GM23338 (cell line): ENCODE data around the gene RRAD. TPM values are rescaled to one million over a fixed set of nuclear protein-coding genes. Genes with fewer than 3 reads are reported as not detected.
A peak's percentile ranks its signal among the peaks of the same experiment; 100 is the strongest.

Source experiments
- ATAC-seq: fragments of 200-7000 bp; cut with Tn5 transposase; 3 replicates; pipeline ENCODE4 v1.9.1; 2020
- DNase-seq: peaks from one replicate; pipeline ENCODE4 v3.0.0-alpha.2; 2015; ENCODE audit warnings: low spot score
- H2AFZ ChIP-seq: fragments of 200-600 bp; sonication (generic); 2 replicates; pipeline ENCODE4 v1.8.0; 2016; ENCODE audit warnings: antibody characterized with exemption, mild to moderate bottlenecking, moderate library complexity
- H3F3A ChIP-seq: fragments of 200-600 bp; sonication (generic); replicated peaks from 2 replicates; pipeline ENCODE4 v1.8.0; 2017; ENCODE audit warnings: antibody characterized with exemption, mixed run types, low read depth
- H3K27ac ChIP-seq: fragments of 200-600 bp; sonication (generic); 2 replicates; pipeline ENCODE4 v1.6.1; 2016; ENCODE audit warnings: low read depth
- H3K27me3 ChIP-seq: fragments of 200-600 bp; sonication (generic); 2 replicates; pipeline ENCODE4 v1.8.0; 2016; ENCODE audit warnings: mild to moderate bottlenecking, mixed run types, moderate library complexity; ENCODE audit not compliant: insufficient read depth
- H3K36me3 ChIP-seq: fragments of 200-600 bp; sonication (generic); 2 replicates; pipeline ENCODE4 v1.8.0; 2016; ENCODE audit warnings: mild to moderate bottlenecking; ENCODE audit not compliant: insufficient read depth
- H3K4me1 ChIP-seq: fragments of 200-600 bp; sonication (generic); 2 replicates; pipeline ENCODE4 v1.8.0; 2016; ENCODE audit warnings: mild to moderate bottlenecking, moderate library complexity; ENCODE audit not compliant: insufficient read depth
- H3K4me2 ChIP-seq: fragments of 200-600 bp; sonication (generic); 2 replicates; pipeline ENCODE4 v1.7.1; 2017; ENCODE audit warnings: mixed run types
- H3K4me3 ChIP-seq: fragments of 200-600 bp; sonication (generic); 2 replicates; pipeline ENCODE4 v1.6.1; 2016; ENCODE audit warnings: mixed run types
- H3K79me2 ChIP-seq: fragments of 200-600 bp; sonication (generic); replicated peaks from 2 replicates; pipeline ENCODE4 v1.8.0; 2017; ENCODE audit warnings: mild to moderate bottlenecking; ENCODE audit not compliant: insufficient read depth
- H3K9me2 ChIP-seq: fragments of 200-600 bp; sonication (generic); 2 replicates; pipeline ENCODE4 v1.8.0; 2017; ENCODE audit not compliant: insufficient read depth
- H4K20me1 ChIP-seq: fragments of 200-600 bp; sonication (generic); replicated peaks from 2 replicates; pipeline ENCODE4 v1.8.0; 2017; ENCODE audit warnings: mild to moderate bottlenecking; ENCODE audit not compliant: insufficient read depth
- H3K27ac Mint-ChIP-seq: 2 replicates; pipeline ENCODE4 v1.8.0; 2020; ENCODE audit warnings: inconsistent platforms, mild to moderate bottlenecking, moderate library complexity, mixed read lengths
- H3K27me3 Mint-ChIP-seq: 3 replicates; pipeline ENCODE4 v1.8.0; 2022; ENCODE audit warnings: low read depth, mild to moderate bottlenecking, moderate library complexity, mixed read lengths, inconsistent platforms; ENCODE audit not compliant: insufficient read depth, poor library complexity
- H3K36me3 Mint-ChIP-seq: 3 replicates; pipeline ENCODE4 v1.8.0; 2021; ENCODE audit warnings: low read depth, mild to moderate bottlenecking, inconsistent platforms, moderate library complexity, mixed read lengths
- H3K4me1 Mint-ChIP-seq: 3 replicates; pipeline ENCODE4 v1.8.0; 2020; ENCODE audit warnings: mild to moderate bottlenecking, inconsistent platforms, mixed read lengths
- H3K4me3 Mint-ChIP-seq: 3 replicates; pipeline ENCODE4 v1.8.0; 2021; ENCODE audit warnings: moderate library complexity, mild to moderate bottlenecking, inconsistent platforms, mixed read lengths
- H3K9me3 Mint-ChIP-seq: 3 replicates; pipeline ENCODE4 v1.8.0; 2020; ENCODE audit warnings: moderate library complexity, mild to moderate bottlenecking, inconsistent platforms, mixed read lengths
- CREB1 ChIP-seq: fragments of 250-450 bp; sonication (Bioruptor Pico); IDR thresholded peaks from 2 replicates; pipeline ENCODE4 v1.5.0; 2020; ENCODE audit warnings: low read depth, mild to moderate bottlenecking, moderate library complexity
- CTCF ChIP-seq, 2 experiments: fragments of 200-600 bp in 1 of 2; sonication (generic) in 1 of 2; conservative IDR thresholded peaks; 2 replicates each; pipeline versions ENCODE4 v1.5.1 to v1.6.1; 2016 to 2017; ENCODE audit warnings: antibody characterized with exemption in 2 of 2, low read depth in 2 of 2, mild to moderate bottlenecking in 2 of 2, moderate library complexity in 1 of 2
- ETS1 ChIP-seq: IDR thresholded peaks from 2 replicates; pipeline ENCODE4 v1.6.1; 2016; ENCODE audit warnings: antibody characterized with exemption
- JUNB ChIP-seq: IDR thresholded peaks from one replicate; pipeline ENCODE4 v1.6.1; 2016; ENCODE audit warnings: antibody characterized with exemption; ENCODE audit not compliant: unreplicated experiment
- POLR2AphosphoS5 ChIP-seq: IDR thresholded peaks from 2 replicates; pipeline ENCODE4 v1.6.1; 2016; ENCODE audit warnings: antibody characterized with exemption, low read depth
- REST ChIP-seq: IDR thresholded peaks from one replicate; pipeline ENCODE4 v1.6.1; 2018; ENCODE audit warnings: antibody characterized with exemption; ENCODE audit not compliant: unreplicated experiment
- STAT1 ChIP-seq: IDR thresholded peaks from one replicate; pipeline ENCODE4 v1.6.1; 2016; ENCODE audit warnings: antibody characterized with exemption; ENCODE audit not compliant: unreplicated experiment
- polyA plus RNA-seq: library from polyadenylated mRNA; unstranded; fragments of >200 nt; fragmentation: Nextera tagmentation; extraction: Ambion mirVana; gene quantifications from 2 replicates; pipeline ENCODE4 v1.2.1, GENCODE V29; 2016
- total RNA-seq: library from RNA; depleted of rRNA; stranded (reverse); fragments of >200 nt; shearing (Covaris generic); gene quantifications from 2 replicates; pipeline ENCODE4 v1.2.3, GENCODE V29; 2014

RRAD gene
- total and polyA plus RNA-seq, 2 experiments from 2014 or later, result 0.18 TPM; not detected in 1

- peaks cover 8% of the 10 kb centered on the region for H3K27me3 Mint-ChIP-seq
- no peak overlapping the region for H3K4me3 ChIP-seq
- TF ChIP-seq CTCF (conservative IDR thresholded peaks at IDR 0.05; ENCODE audit: low read depth in 2 of 2) (peak; percentile 71 to 95), STAT1 (no peak)
- peaks cover 7% of the 10 kb centered on the region; the same call in 1 of the 3 replicates for H3K36me3 Mint-ChIP-seq
- H2AFZ ChIP-seq, result no peak overlapping the region
- H4K20me1 ChIP-seq, result no peaks in the 10 kb centered on the region; the same call in 1 of the 2 replicates
- H3K4me1 ChIP-seq, result peaks cover 5% of the 10 kb centered on the region; the same call in 1 of the 2 replicates
- no peaks in the 10 kb centered on the region for H3K79me2 ChIP-seq
- H3F3A ChIP-seq, result 0 out of 2 replicates have a peak, but pooled peaks cover 4% of the 10 kb centered on the region
- H3K4me3 Mint-ChIP-seq, result no peak overlapping the region
- no peaks in the 10 kb centered on the region; the same call in 2 of the 3 replicates for H3K9me3 Mint-ChIP-seq
- H3K9me2 ChIP-seq, result no peaks in the 10 kb centered on the region
- no peaks in the 10 kb centered on the region for H3K27me3 ChIP-seq
- H3K4me1 Mint-ChIP-seq, result peaks cover 7% of the 10 kb centered on the region; the same call in 2 of the 3 replicates
- no peak overlapping the region for H3K27ac Mint-ChIP-seq
- peak; percentile 90 for ATAC-seq
- H3K36me3 ChIP-seq, result no peaks in the 10 kb centered on the region
- peak; percentile 79 for DNase-seq
- H3K27ac ChIP-seq, result no peak overlapping the region
- H3K4me2 ChIP-seq, result no peak overlapping the region
Observed at GRCh38 chr16:66894948-66895688, 30.2 kb downstream of the RRAD start.

- no peaks in the 10 kb centered on the region for H3K9me2 ChIP-seq
- DNase-seq (no peak), ATAC-seq (peak; percentile 22; the same call in 1 of the 3 replicates)
- no peak overlapping the region for H2AFZ ChIP-seq
- no peaks in the 10 kb centered on the region; the same call in 1 of the 2 replicates for H4K20me1 ChIP-seq
- Mint-ChIP-seq H3K36me3 (peaks cover 7% of the 10 kb centered on the region; the same call in 1 of the 3 replicates), H3K27me3 (peaks cover 8% of the 10 kb centered on the region), H3K4me1 (no peaks in the 10 kb centered on the region), H3K27ac (no peak overlapping the region), H3K4me3 (no peak overlapping the region), H3K9me3 (no peaks in the 10 kb centered on the region; the same call in 2 of the 3 replicates)
- H3K36me3 ChIP-seq, result no peaks in the 10 kb centered on the region
- H3K4me1 ChIP-seq, result no peaks in the 10 kb centered on the region
- H3F3A ChIP-seq, result 0 out of 2 replicates have a peak, but pooled peaks cover 4% of the 10 kb centered on the region
- no peak overlapping the region for H3K27ac ChIP-seq
- H3K79me2 ChIP-seq, result no peaks in the 10 kb centered on the region
- H3K4me3 ChIP-seq, result no peak overlapping the region
- H3K4me2 ChIP-seq, result no peak overlapping the region
- H3K27me3 ChIP-seq, result no peaks in the 10 kb centered on the region
- TF ChIP-seq JUNB, result no peak
- TF ChIP-seq CTCF (conservative IDR thresholded peaks at IDR 0.05; ENCODE audit: low read depth in 2 of 2), result no peak
- TF ChIP-seq ETS1, result no peak
- no peak for TF ChIP-seq CREB1 (CRISPR knock-in tag)
- TF ChIP-seq REST, result no peak
- TF ChIP-seq POLR2AphosphoS5, result no peak
Observed at GRCh38 chr16:66894055-66894454, 31.3 kb downstream of the RRAD start.
